ENCODE results near the gene CRYBG2. TPM values are rescaled to one million over a fixed set of nuclear protein-coding genes. Genes with fewer than 3 reads are reported as not detected.

Gene CRYBG2
- total and polyA plus RNA-seq, 2 of the 13 experiments (the other 11 are each of a cell fraction or from before 2014, with no cell fraction given), result 1.3 to 2.9 TPM

DNA sequence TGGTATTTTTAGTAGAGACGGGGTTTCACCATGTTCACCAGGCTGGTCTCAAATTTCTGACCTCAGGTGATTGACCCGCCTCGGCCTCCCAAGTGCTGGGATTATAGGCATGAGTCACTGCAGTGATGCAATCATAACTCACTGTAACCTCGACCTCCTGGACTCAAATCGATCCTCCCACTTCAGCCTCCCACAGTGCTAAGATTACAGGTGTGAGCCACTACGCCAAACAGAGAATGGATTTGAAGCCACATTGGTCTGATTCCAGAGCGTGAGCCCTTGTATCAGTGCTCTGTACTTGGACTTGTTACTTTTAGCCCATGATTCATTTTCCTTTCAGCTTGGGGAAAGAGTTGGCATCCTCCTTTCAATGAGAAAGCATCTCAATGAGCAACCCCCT is 33.5 kb upstream of the CRYBG2 start (continued):
- TF ChIP-seq, protein P1, sequence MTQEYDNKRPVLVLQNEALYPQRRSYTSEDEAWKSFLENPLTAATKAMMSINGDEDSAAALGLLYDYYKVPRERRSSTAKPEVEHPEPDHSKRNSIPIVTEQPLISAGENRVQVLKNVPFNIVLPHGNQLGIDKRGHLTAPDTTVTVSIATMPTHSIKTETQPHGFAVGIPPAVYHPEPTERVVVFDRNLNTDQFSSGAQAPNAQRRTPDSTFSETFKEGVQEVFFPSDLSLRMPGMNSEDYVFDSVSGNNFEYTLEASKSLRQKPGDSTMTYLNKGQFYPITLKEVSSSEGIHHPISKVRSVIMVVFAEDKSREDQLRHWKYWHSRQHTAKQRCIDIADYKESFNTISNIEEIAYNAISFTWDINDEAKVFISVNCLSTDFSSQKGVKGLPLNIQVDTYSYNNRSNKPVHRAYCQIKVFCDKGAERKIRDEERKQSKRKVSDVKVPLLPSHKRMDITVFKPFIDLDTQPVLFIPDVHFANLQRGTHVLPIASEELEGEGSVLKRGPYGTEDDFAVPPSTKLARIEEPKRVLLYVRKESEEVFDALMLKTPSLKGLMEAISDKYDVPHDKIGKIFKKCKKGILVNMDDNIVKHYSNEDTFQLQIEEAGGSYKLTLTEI (CRISPR knock-in tag; conservative IDR thresholded peaks at IDR 0.05), result no peak
- no peak for TF ChIP-seq TAF1 (CRISPR knock-in tag; IDR thresholded peaks at IDR 0.05)
- no peak for TF ChIP-seq ZNF207 (IDR thresholded peaks at IDR 0.05; ENCODE audit: borderline replicate concordance)
- TF ChIP-seq SNAI1 (CRISPR knock-in tag; IDR thresholded peaks at IDR 0.05; ENCODE audit: borderline replicate concordance), result no peak
- TF ChIP-seq TOE1 (CRISPR knock-in tag; IDR thresholded peaks at IDR 0.05), result no peak
- TF ChIP-seq, protein P2, sequence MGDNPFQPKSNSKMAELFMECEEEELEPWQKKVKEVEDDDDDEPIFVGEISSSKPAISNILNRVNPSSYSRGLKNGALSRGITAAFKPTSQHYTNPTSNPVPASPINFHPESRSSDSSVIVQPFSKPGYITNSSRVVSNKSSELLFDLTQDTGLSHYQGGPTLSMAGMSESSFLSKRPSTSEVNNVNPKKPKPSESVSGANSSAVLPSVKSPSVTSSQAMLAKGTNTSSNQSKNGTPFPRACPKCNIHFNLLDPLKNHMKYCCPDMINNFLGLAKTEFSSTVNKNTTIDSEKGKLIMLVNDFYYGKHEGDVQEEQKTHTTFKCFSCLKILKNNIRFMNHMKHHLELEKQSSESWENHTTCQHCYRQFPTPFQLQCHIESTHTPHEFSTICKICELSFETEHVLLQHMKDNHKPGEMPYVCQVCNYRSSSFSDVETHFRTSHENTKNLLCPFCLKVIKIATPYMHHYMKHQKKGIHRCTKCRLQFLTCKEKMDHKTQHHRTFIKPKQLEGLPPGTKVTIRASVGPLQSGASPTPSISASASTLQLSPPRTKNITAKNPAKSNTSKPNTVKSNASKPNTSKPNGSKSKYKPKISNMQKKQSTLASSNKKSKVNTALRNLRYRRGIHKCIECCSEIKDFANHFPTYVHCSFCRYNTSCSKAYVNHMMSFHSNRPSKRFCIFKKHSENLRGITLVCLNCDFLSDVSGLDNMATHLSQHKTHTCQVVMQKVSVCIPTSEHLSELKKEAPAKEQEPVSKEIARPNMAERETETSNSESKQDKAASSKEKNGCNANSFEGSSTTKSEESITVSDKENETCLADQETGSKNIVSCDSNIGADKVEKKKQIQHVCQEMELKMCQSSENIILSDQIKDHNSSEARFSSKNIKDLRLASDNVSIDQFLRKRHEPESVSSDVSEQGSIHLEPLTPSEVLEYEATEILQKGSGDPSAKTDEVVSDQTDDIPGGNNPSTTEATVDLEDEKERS (CRISPR knock-in tag; IDR thresholded peaks at IDR 0.05), result peak; percentile 98
- TF ChIP-seq ZNF468 (CRISPR knock-in tag; IDR thresholded peaks at IDR 0.05), result no peak
- TF ChIP-seq, protein P3, sequence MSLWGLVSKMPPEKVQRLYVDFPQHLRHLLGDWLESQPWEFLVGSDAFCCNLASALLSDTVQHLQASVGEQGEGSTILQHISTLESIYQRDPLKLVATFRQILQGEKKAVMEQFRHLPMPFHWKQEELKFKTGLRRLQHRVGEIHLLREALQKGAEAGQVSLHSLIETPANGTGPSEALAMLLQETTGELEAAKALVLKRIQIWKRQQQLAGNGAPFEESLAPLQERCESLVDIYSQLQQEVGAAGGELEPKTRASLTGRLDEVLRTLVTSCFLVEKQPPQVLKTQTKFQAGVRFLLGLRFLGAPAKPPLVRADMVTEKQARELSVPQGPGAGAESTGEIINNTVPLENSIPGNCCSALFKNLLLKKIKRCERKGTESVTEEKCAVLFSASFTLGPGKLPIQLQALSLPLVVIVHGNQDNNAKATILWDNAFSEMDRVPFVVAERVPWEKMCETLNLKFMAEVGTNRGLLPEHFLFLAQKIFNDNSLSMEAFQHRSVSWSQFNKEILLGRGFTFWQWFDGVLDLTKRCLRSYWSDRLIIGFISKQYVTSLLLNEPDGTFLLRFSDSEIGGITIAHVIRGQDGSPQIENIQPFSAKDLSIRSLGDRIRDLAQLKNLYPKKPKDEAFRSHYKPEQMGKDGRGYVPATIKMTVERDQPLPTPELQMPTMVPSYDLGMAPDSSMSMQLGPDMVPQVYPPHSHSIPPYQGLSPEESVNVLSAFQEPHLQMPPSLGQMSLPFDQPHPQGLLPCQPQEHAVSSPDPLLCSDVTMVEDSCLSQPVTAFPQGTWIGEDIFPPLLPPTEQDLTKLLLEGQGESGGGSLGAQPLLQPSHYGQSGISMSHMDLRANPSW (CRISPR knock-in tag; IDR thresholded peaks at IDR 0.05; ENCODE audit: borderline replicate concordance), result no peak
- TF ChIP-seq ZNF10 (CRISPR knock-in tag; IDR thresholded peaks at IDR 0.05; ENCODE audit: borderline replicate concordance, low read depth), result no peak
- peak; percentile 43; the same call in 1 of the 2 replicates for TF ChIP-seq LCORL (IDR thresholded peaks at IDR 0.05)
- peak; percentile 97 for TF ChIP-seq LCORL (CRISPR knock-in tag; IDR thresholded peaks at IDR 0.05)
- TF ChIP-seq ZNF30 (CRISPR knock-in tag; IDR thresholded peaks at IDR 0.05), result no peak
- TF ChIP-seq ADNP (CRISPR knock-in tag; IDR thresholded peaks at IDR 0.05), result peak; percentile 82
- TF ChIP-seq ZNF747 (CRISPR knock-in tag; IDR thresholded peaks at IDR 0.05; ENCODE audit: borderline replicate concordance), result peak; percentile 85; the same call in 1 of the 2 replicates
- TF ChIP-seq, protein P4, sequence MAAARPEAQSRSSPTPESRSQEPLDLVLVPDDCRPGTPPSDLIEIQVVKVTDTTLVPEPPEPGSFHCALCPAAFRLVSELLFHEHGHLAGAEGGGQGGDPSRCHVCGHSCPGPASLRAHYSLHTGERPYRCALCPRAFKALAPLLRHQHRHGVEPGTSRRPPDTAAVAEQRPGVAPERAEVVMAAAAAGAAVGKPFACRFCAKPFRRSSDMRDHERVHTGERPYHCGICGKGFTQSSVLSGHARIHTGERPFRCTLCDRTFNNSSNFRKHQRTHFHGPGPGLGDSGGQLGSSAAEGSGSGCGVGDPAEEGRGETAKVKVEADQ (CRISPR knock-in tag; IDR thresholded peaks at IDR 0.05; ENCODE audit: borderline replicate concordance), result 0 out of 2 replicates have a peak, but pooled peaks have one; percentile 34
- TF ChIP-seq ARID2 (CRISPR knock-in tag; IDR thresholded peaks at IDR 0.05; ENCODE audit: borderline replicate concordance), result no peak
- TF ChIP-seq GATA4 (IDR thresholded peaks at IDR 0.05; ENCODE audit: borderline replicate concordance, low read depth), result no peak
- TF ChIP-seq, protein P5, sequence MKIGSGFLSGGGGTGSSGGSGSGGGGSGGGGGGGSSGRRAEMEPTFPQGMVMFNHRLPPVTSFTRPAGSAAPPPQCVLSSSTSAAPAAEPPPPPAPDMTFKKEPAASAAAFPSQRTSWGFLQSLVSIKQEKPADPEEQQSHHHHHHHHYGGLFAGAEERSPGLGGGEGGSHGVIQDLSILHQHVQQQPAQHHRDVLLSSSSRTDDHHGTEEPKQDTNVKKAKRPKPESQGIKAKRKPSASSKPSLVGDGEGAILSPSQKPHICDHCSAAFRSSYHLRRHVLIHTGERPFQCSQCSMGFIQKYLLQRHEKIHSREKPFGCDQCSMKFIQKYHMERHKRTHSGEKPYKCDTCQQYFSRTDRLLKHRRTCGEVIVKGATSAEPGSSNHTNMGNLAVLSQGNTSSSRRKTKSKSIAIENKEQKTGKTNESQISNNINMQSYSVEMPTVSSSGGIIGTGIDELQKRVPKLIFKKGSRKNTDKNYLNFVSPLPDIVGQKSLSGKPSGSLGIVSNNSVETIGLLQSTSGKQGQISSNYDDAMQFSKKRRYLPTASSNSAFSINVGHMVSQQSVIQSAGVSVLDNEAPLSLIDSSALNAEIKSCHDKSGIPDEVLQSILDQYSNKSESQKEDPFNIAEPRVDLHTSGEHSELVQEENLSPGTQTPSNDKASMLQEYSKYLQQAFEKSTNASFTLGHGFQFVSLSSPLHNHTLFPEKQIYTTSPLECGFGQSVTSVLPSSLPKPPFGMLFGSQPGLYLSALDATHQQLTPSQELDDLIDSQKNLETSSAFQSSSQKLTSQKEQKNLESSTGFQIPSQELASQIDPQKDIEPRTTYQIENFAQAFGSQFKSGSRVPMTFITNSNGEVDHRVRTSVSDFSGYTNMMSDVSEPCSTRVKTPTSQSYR (CRISPR knock-in tag; IDR thresholded peaks at IDR 0.05; ENCODE audit: borderline replicate concordance), result peak; percentile 47; the same call in 1 of the 2 replicates
- peak; percentile 81; the same call in 1 of the 2 replicates for TF ChIP-seq ZNF264 (CRISPR knock-in tag; IDR thresholded peaks at IDR 0.05)
